GM19238 (cell line): ENCODE results near the gene DOC2B.
"Not testable (repeated sequence)": the region's sequence is repeated elsewhere in the genome, so short reads cannot be mapped to it uniquely, and the experiment has no call there.

Experiments
- DNase-seq: peaks from one replicate; pipeline ENCODE4 v3.0.0; 2011; ENCODE audit warnings: low spot score; ENCODE audit not compliant: insufficient read length

DOC2B gene

GRCh38 chr17:213286-214105, 32.0 kb upstream of the DOC2B start:
- no peak for DNase-seq

- no peak for DNase-seq
Observed at GRCh38 chr17:210402-210801, 29.0 kb upstream of the DOC2B start.

- no peak for DNase-seq
Observed at GRCh38 chr17:208429-208828, 27.0 kb upstream of the DOC2B start.

- DNase-seq: no peak
Observed at GRCh38 chr17:207775-208174, 26.3 kb upstream of the DOC2B start.

- no peak for DNase-seq
Observed at GRCh38 chr17:206941-207560, 25.6 kb upstream of the DOC2B start.

DNA sequence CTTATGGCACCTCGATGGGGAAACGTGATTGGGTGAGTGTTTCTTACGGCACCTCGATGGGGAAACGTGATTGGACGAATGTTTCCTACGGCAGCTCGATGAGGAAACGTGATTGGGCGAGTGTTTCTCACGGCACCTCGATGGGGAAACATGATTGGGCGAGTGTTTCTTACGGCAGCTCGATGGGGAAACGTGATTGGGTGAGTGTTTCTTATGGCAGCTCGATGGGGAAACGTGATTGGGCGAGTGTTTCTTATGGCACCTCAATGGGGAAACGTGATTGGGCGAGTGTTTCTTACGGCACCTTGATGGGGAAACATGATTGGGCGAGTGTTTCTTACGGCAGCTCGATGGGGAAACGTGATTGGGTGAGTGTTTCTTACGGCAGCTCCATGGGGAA, 25.0 kb upstream of the DOC2B start:
- not testable (repeated sequence) for DNase-seq

- no peak for DNase-seq
Observed at GRCh38 chr17:205817-206216, 24.4 kb upstream of the DOC2B start.

GRCh38 chr17:205148-205669, 23.8 kb upstream of the DOC2B start:
- no peak for DNase-seq

- DNase-seq: no peak
Observed at GRCh38 chr17:204427-205147, 23.1 kb upstream of the DOC2B start.

DNA sequence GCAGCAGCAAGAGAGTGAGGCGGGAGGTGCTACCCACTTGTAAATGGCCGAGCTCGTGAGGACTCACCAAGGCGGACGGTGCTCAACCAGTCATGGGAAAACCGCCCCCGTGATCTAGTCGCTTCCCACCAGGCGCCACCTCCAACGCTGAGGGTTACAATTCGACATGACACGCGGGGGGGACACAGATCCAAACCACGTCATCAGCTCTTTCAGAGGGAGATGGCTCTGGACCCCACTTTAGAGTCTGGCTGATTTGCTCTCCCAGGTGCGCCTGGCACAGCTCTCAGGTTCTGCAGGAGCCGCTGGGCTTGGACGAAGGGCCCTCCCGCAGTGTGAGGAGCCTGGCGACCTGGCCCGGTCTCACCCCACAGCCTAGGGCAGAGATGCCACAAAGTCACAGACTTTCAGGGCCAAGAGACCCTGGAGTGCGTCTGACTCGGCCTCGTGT, 21.1 kb upstream of the DOC2B start:
- DNase-seq: no peak

GRCh38 chr17:201736-202135, 20.3 kb upstream of the DOC2B start:
- not testable (repeated sequence) for DNase-seq

GRCh38 chr17:201257-201656, 19.8 kb upstream of the DOC2B start:
- not testable (repeated sequence) for DNase-seq

- no peak for DNase-seq
Observed at GRCh38 chr17:200586-200985, 19.1 kb upstream of the DOC2B start.

- DNase-seq: no peak
Observed at GRCh38 chr17:199806-200545, 18.5 kb upstream of the DOC2B start.

- no peak for DNase-seq
Observed at GRCh38 chr17:199191-199604, 17.7 kb upstream of the DOC2B start.

GRCh38 chr17:198225-198624, 16.8 kb upstream of the DOC2B start:
- not testable (repeated sequence) for DNase-seq

DNA sequence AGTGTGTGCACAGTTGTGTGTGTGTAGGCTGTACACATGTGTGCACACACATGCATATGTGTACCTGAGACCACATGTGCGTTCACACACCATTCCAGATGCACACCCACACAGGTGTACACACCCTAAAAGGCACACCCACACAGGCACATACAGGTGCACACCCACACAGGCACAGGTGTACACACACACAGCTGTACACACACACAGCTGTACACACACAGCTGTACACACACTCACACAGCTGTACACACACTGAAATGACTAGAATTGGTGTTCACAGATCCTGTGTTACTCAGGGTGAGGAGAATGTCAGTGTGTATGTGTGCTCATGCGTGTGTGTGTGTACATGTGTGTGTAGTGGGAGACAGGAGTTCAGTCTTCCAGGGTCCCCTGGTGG, 15.9 kb upstream of the DOC2B start:
- no peak for DNase-seq

DNA sequence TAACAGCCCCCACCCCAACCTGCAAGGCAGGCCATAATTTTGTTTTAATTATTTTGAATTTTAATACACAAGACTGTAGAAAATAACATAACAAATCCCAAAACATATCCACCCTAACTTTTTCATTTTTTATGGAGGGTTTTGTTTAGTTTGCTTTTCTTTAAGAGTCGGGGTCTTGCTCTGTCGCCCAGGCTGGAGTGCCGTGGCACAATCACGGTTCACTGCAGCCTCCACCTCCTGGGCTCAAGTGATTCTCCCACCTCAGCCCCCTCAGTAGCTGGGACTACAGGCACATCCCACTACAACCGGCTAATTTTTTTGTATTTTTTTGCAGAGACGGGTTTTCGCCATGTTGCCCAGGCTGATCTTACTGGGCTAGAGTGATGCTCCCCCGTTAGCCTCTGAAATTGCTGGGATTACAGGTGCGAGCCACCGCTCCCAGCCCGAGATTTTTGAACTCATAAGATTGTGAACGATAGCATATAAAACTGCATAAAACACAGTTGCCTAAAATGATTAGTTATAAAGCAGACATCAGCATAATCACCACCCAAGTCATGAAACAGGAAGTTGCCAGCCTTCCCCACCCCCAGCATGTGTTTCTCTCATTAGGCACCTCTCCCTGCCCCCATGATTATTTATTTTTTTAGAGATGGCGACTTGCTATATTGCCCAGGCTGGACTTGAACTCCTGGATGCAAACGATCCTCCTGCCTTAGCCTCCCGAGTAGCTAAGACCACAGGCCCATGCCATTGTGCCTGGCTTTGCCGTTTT, 13.6 kb upstream of the DOC2B start:
- DNase-seq: no peak

- DNase-seq: no peak
Observed at GRCh38 chr17:193841-194806, 12.7 kb upstream of the DOC2B start.
